GM12878 (cell line): ENCODE measurements around the gene PADI4. TPM values are rescaled to one million over a fixed set of nuclear protein-coding genes. Genes with fewer than 3 reads are reported as not detected.
A peak's percentile ranks its signal among the peaks of the same experiment; 100 is the strongest.

Experiments
- ATAC-seq: fragments of 200-7000 bp; cut with Tn5 transposase; 3 replicates; pipeline ENCODE4 v1.9.1; 2020; ENCODE audit warnings: mild to moderate bottlenecking, moderate library complexity
- BruUV-seq: library from RNA; stranded (reverse); fragments of 400-500 nt; replicated peaks from 2 replicates; lab custom pipeline; 2021; lab: Mats Ljungman, UMichigan
- CTCF ChIA-PET: fragments of 300-600 bp; sonication (Branson Sonifier 250); formaldehyde crosslinking; extraction: SDS; loops from one replicate; lab custom pipeline; 2021; ENCODE audit warnings: inconsistent platforms; lab: Yijun Ruan, JAX
- POLR2A ChIA-PET: fragments of 350-600 bp; formaldehyde crosslinking; extraction: SDS; loops from one replicate; lab custom pipeline; 2021; ENCODE audit warnings: inconsistent platforms; lab: Charles Lee
- RAD21 ChIA-PET: fragments of 300-600 bp; sonication (Branson Sonifier 250); formaldehyde crosslinking; loops from one replicate; lab custom pipeline; 2023; ENCODE audit warnings: antibody characterized with exemption; ENCODE audit not compliant: unreplicated experiment; lab: Charles Lee
- SMC1A ChIA-PET: fragments of 300-600 bp; sonication (Branson Sonifier 250); formaldehyde crosslinking; loops from one replicate; lab custom pipeline; 2023; ENCODE audit not compliant: unreplicated experiment, uncharacterized antibody; lab: Charles Lee
- DNase-seq: peaks from one replicate; pipeline ENCODE4 v3.0.0-alpha.2; 2011; ENCODE audit warnings: low read depth, low spot score
- FAIRE-seq: peaks from 3 replicates; lab custom pipeline; 2011; peaks lifted over from hg19 to GRCh38; lab: Jason Lieb, UNC
- H2AFZ ChIP-seq: 2 replicates; pipeline ENCODE4 v1.6.0; 2011; ENCODE audit warnings: low read depth, low read length, control low read depth; ENCODE audit not compliant: control insufficient read depth
- H3K27ac ChIP-seq: 2 replicates; pipeline ENCODE4 v1.5.1; 2011; ENCODE audit warnings: control low read depth; ENCODE audit not compliant: control insufficient read depth, insufficient read depth
- H3K27me3 ChIP-seq, 2 experiments: replicated peaks in 1 of 2; 2 replicates each; pipeline versions ENCODE4 v1.6.0 to v1.6.1; 2011; ENCODE audit warnings: low read length in 1 of 2; ENCODE audit not compliant: control insufficient read depth in 2 of 2, insufficient read depth in 2 of 2
- H3K36me3 ChIP-seq, 2 experiments: 2 replicates each; pipeline ENCODE4 v1.5.1; 2011; ENCODE audit warnings: low read length in 1 of 2; ENCODE audit not compliant: control insufficient read depth in 2 of 2, insufficient read depth in 2 of 2
- H3K4me1 ChIP-seq: 2 replicates; pipeline ENCODE4 v1.6.1; 2011; ENCODE audit warnings: mild to moderate bottlenecking, low read length, moderate library complexity, mixed read lengths; ENCODE audit not compliant: control insufficient read depth, insufficient read depth
- H3K4me2 ChIP-seq: 2 replicates; pipeline ENCODE4 v1.6.0; 2011; ENCODE audit warnings: control low read depth; ENCODE audit not compliant: control insufficient read depth, insufficient read depth
- H3K4me3 ChIP-seq: fragments of 200-600 bp; sonication (generic); 2 replicates; pipeline ENCODE4 v1.5.1; 2016
- H3K79me2 ChIP-seq: 2 replicates; pipeline ENCODE4 v1.6.0; 2011; ENCODE audit warnings: low read length; ENCODE audit not compliant: control insufficient read depth, insufficient read depth
- H3K9ac ChIP-seq: 2 replicates; pipeline ENCODE4 v1.8.0; 2011; ENCODE audit warnings: low read length, control low read depth, mixed read lengths; ENCODE audit not compliant: control insufficient read depth, insufficient read depth
- H3K9me3 ChIP-seq: replicated peaks from 3 replicates; pipeline ENCODE4 v1.5.1; 2011; ENCODE audit warnings: mild to moderate bottlenecking, low read length; ENCODE audit not compliant: control insufficient read depth, insufficient read depth
- H4K20me1 ChIP-seq: 2 replicates; pipeline ENCODE4 v1.6.0; 2011; ENCODE audit not compliant: control insufficient read depth, insufficient read depth
- CREM ChIP-seq: IDR thresholded peaks from 2 replicates; pipeline ENCODE4 v1.6.1; 2014; ENCODE audit warnings: antibody characterized with exemption, low read depth
- E2F8 ChIP-seq: fragments of 450-650 bp; IDR thresholded peaks from 2 replicates; pipeline ENCODE4 v1.6.1; 2018; ENCODE audit warnings: mild to moderate bottlenecking, low read depth, moderate library complexity; ENCODE audit not compliant: partially characterized antibody
- NR2C2 ChIP-seq: IDR thresholded peaks from 2 replicates; pipeline ENCODE4 v1.6.1; 2011; ENCODE audit warnings: borderline replicate concordance, low read depth; ENCODE audit not compliant: control insufficient read depth, insufficient read length
- SPI1 ChIP-seq: IDR thresholded peaks from 2 replicates; pipeline ENCODE4 v1.6.1; 2011; ENCODE audit warnings: low read depth, mild to moderate bottlenecking, low read length, moderate library complexity, borderline replicate concordance; ENCODE audit not compliant: insufficient read depth
- WGBS: methylation state at CpG from one replicate; pipeline ENCODE4 v1.1.6; 2016; ENCODE audit warnings: low lambda C conversion rate; ENCODE audit not compliant: insufficient replicate concordance, insufficient coverage; ENCODE audit errors: missing lambda C conversion rate; 5-methylcytosine and 5-hydroxymethylcytosine counted together
- in situ Hi-C: fragments of 300-500 bp; cut with MboI; formaldehyde crosslinking; loops from 9 replicates; pipeline ENCODE4 v1.14.3; 2018; ENCODE audit warnings: mixed read lengths
- intact Hi-C: fragments of 100-400 bp; cut with micrococcal nuclease; formaldehyde crosslinking; loops from one replicate; pipeline ENCODE4 v1.14.2; 2022; ENCODE audit not compliant: unreplicated experiment
- polyA plus RNA-seq, 11 experiments: library from polyadenylated mRNA; depleted of rRNA in 4 of 11; unstranded in 6 of 11; stranded (reverse) in 5 of 11; fragments of >200 nt; fragmentation: Nextera tagmentation in 4 of 11; fragmentation: Illumina TruSeq in 1 of 11; extraction: Ambion mirVana in 4 of 11; extraction: Trizol in 1 of 11; gene quantifications; 1 replicate in 1 of 11; 2 replicates in 10 of 11; pipeline versions ENCODE4 v1.2.1 to v1.2.3, GENCODE V29; 2011 to 2016; ENCODE audit warnings: inconsistent platforms in 2 of 11, missing spikeins in 2 of 11, low read depth in 1 of 11
- total RNA-seq, 4 experiments: library from RNA; depleted of rRNA in 3 of 4; stranded (reverse); fragments of >200 nt in 3 of 4; fragmentation: Illumina TruSeq in 1 of 4; extraction: Trizol in 1 of 4; gene quantifications; 2 replicates each; pipeline versions ENCODE4 v1.2.1 to v1.2.3, GENCODE V29; 2013 to 2021

Gene PADI4
- total and polyA plus RNA-seq, 10 of the 15 experiments (the other 5 are each of a cell fraction or from before 2014, with no cell fraction given): 0.08 to 0.47 (median 0.15) TPM; not detected in 3

GRCh38 chr1:17276568-17276967 is 31.4 kb upstream of the PADI4 start:
- FAIRE-seq (no peak), ATAC-seq (no peak), DNase-seq (no peak)
- intact Hi-C loops (loop anchor here (10.0 kb wide), 1 partner anchor 222 kb away; the partner anchor contains the start of gene SDHB), in situ Hi-C loops (no loop called here)
- RAD21 ChIA-PET: interaction anchor here (1.3 kb wide), 1 partner anchor 135 kb away, joined by 3 read pairs; no protein-coding TSS in a partner anchor
- Histone ChIP-seq H3K4me2 (no peak overlapping the region), H3K79me2 (no peaks in the 10 kb centered on the region), H3K36me3 (no peaks in the 10 kb centered on the region), H2AFZ (no peak overlapping the region), H3K27me3 (no peaks in the 10 kb centered on the region), H3K9ac (no peak overlapping the region), H3K4me3 (no peak overlapping the region), H3K9me3 (no peaks in the 10 kb centered on the region), H3K4me1 (peaks cover 10% of the 10 kb centered on the region), H3K27ac (no peak overlapping the region), H4K20me1 (no peaks in the 10 kb centered on the region)
- WGBS: 27% methylated on average over 11 of the region's 11 CpGs
- SMC1A ChIA-PET: interaction anchor here (1.2 to 1.5 kb wide), 2 partner anchors 148 to 149 kb away, joined by 3 to 4 read pairs; no protein-coding TSS in a partner anchor
- CTCF ChIA-PET: interaction anchor here (1.2 to 1.7 kb wide), 3 partner anchors 39 to 218 kb away, joined by 3 to 6 read pairs (median 4); no protein-coding TSS in a partner anchor
- TF ChIP-seq NR2C2 (no peak), CREM (no peak), SPI1 (0 out of 2 replicates have a peak, but pooled peaks have one; percentile 6), E2F8 (no peak)
- no TSS peak for BruUV-seq
- POLR2A ChIA-PET: no interaction called here
